Measurements from ENCODE around the gene ADIPOR2. TPM values are rescaled to one million over a fixed set of nuclear protein-coding genes. Genes with fewer than 3 reads are reported as not detected.

ADIPOR2 gene
- total RNA-seq, 2 donors from 2014 or later = 19.7 to 23.3 TPM

DNA sequence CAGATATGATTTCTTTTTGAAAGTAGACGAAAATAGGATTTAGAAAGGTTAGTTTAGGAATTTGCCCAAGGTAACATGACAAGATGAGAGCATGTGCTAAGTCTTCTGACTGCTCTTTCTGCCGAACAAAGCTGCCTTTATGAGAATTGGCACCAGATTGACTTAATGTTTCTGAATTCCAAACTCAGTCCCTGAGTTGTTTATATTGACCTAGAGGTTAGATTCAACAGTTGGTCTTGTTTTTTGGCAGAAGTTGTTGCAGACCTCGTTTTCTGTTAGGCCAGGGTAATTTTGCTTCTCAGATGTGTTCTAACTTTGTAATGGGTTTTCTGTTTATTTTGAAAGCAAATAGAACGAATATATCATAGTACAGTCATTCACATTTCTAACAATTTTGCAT is 68.0 kb downstream of the ADIPOR2 start:
- TF ChIP-seq, protein P1, sequence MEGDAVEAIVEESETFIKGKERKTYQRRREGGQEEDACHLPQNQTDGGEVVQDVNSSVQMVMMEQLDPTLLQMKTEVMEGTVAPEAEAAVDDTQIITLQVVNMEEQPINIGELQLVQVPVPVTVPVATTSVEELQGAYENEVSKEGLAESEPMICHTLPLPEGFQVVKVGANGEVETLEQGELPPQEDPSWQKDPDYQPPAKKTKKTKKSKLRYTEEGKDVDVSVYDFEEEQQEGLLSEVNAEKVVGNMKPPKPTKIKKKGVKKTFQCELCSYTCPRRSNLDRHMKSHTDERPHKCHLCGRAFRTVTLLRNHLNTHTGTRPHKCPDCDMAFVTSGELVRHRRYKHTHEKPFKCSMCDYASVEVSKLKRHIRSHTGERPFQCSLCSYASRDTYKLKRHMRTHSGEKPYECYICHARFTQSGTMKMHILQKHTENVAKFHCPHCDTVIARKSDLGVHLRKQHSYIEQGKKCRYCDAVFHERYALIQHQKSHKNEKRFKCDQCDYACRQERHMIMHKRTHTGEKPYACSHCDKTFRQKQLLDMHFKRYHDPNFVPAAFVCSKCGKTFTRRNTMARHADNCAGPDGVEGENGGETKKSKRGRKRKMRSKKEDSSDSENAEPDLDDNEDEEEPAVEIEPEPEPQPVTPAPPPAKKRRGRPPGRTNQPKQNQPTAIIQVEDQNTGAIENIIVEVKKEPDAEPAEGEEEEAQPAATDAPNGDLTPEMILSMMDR (IDR thresholded peaks at IDR 0.05) = no peak
- Histone ChIP-seq H3K9me3 (no peaks in the 10 kb centered on the region), H3K27ac (no peak overlapping the region), H3K4me1 (no peaks in the 10 kb centered on the region), H3K4me3 (no peak overlapping the region), H3K36me3 (peaks cover 12% of the 10 kb centered on the region), H3K27me3 (no peaks in the 10 kb centered on the region)
- DNase-seq (ENCODE audit: low spot score) = no peak

DNA sequence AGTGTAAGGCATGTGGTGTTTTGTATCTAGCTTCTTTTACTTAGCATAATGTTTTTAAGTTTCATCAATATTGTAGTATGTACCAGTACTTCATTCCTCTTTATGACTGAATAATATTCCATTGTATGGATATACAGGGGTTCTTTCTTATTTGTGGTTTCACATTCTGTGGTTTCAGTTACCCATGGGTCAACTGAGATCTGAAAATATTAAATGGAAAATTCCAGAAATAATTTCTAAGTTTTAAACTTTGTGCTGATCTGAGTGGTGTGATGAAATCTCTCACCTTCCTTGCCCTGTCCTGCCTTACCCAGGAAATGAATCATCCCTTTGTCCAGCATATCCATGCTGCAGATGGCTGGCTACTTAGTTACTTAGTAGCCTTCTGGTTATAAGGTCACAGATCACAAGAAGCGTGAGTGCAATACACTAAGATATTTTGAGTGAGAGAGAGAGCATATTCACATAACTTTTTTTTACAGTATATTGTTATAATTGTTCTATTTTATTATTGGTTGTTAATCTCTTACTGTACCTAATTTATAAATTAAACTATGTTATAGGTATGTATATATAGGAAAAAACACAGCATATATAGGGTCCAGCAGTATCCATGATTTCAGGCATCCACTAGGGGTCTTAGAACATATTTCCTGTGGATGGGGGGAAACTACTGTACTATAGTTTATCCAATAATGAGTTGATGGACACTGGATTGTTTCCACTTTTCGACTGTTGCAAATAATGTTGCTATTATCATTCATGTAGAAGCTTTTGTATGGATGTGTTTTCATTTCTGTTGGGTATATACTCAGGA is 69.9 kb downstream of the ADIPOR2 start:
- no peak overlapping the region for H3K27ac ChIP-seq
- H3K27me3 ChIP-seq = no peaks in the 10 kb centered on the region
- TF ChIP-seq, protein P1 (IDR thresholded peaks at IDR 0.05) = no peak
- peaks cover 6% of the 10 kb centered on the region for H3K36me3 ChIP-seq
- no peaks in the 10 kb centered on the region for H3K9me3 ChIP-seq
- DNase-seq (ENCODE audit: low spot score) = no peak
- H3K4me3 ChIP-seq = no peak overlapping the region
- no peaks in the 10 kb centered on the region for H3K4me1 ChIP-seq

DNA sequence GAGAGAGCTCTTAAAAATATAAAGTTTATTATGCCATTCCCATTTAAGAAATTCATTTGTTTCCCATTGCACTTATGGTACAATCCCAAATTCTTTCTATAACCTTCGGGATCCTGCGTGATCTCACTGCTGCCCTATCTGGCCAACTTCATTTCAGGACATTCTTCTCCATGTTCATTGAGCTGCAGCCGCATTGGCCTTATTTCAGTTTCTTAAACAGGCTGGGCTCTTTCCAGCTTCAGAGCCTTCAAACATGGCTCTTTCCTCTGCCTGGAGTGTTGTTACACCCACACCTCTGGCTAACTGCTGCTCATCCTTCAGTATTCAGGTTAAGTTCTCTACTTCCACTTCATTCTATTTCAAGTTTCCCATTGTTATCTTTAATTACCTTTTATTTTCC is 71.0 kb downstream of the ADIPOR2 start:
- H3K27ac ChIP-seq = no peak overlapping the region
- H3K9me3 ChIP-seq = no peaks in the 10 kb centered on the region
- no peaks in the 10 kb centered on the region for H3K27me3 ChIP-seq
- peaks cover 6% of the 10 kb centered on the region for H3K36me3 ChIP-seq
- TF ChIP-seq, protein P1 (IDR thresholded peaks at IDR 0.05) = no peak
- no peak overlapping the region for H3K4me3 ChIP-seq
- H3K4me1 ChIP-seq = no peaks in the 10 kb centered on the region
- DNase-seq (ENCODE audit: low spot score) = no peak

DNA sequence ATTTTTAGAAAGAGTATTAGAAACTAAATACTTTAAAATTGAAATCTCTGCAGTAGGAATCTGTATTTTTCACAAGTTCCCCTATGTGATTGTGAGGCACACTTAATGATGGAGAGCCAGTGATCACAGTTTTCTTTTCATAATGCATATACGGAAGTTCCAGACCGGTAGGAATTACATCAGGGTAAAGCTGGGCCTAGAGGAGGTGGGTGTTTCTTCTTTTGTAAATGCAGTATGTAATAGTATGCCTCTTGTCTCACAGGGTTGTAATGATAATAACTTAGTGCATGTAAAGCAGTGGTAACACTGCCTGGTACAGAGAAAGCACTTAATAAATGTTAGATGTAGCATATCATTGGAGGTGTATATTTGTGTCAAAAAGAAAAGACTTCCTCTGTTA is 72.3 kb downstream of the ADIPOR2 start:
- Histone ChIP-seq H3K27ac (no peak overlapping the region), H3K4me1 (no peaks in the 10 kb centered on the region), H3K36me3 (no peaks in the 10 kb centered on the region), H3K4me3 (no peak overlapping the region), H3K27me3 (no peaks in the 10 kb centered on the region), H3K9me3 (no peaks in the 10 kb centered on the region)
- TF ChIP-seq, protein P1 (IDR thresholded peaks at IDR 0.05) = no peak
- DNase-seq (ENCODE audit: low spot score) = no peak

DNA sequence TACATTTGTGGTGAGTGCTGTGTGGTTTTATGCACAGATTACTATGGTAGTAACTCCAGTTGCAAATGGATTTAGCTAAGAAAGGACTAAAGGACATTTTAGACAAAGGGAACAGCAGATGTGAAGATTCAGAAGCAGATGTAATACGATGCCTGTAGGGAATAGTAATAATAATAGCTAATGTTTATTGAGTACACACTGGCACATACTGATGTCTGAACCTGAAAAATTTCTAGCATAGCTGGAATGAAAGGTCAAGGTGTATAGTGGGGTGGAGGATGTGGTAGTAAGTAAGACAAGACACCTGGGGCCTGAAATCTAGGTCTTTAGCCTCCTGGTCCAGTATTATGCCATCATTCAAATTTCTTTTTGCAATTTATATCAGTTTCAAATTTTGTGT is 75.2 kb downstream of the ADIPOR2 start:
- H3K27ac ChIP-seq = no peak overlapping the region
- no peak overlapping the region for H3K4me3 ChIP-seq
- no peaks in the 10 kb centered on the region for H3K9me3 ChIP-seq
- no peak for DNase-seq (ENCODE audit: low spot score)
- TF ChIP-seq, protein P1 (IDR thresholded peaks at IDR 0.05) = no peak
- no peaks in the 10 kb centered on the region for H3K36me3 ChIP-seq
- no peaks in the 10 kb centered on the region for H3K27me3 ChIP-seq
- no peaks in the 10 kb centered on the region for H3K4me1 ChIP-seq
